NT2/D1 (cell line): ENCODE data around the gene PALLD.

ENCODE experiments used
- DNase-seq: peaks from one replicate; pipeline ENCODE4 v3.0.0-alpha.2; 2011; ENCODE audit warnings: low read depth, low spot score
- H3K27me3 ChIP-seq: 2 replicates; pipeline ENCODE4 v1.6.0; 2011; ENCODE audit warnings: mild to moderate bottlenecking; ENCODE audit not compliant: insufficient read length, insufficient read depth
- H3K36me3 ChIP-seq: 2 replicates; pipeline ENCODE4 v1.6.1; 2011; ENCODE audit warnings: mild to moderate bottlenecking, low read length, mixed read lengths; ENCODE audit not compliant: insufficient read depth, insufficient read length
- H3K4me1 ChIP-seq: 2 replicates; pipeline ENCODE4 v1.5.1; 2011; ENCODE audit not compliant: insufficient read depth, insufficient read length
- H3K4me3 ChIP-seq: 2 replicates; pipeline ENCODE4 v1.5.1; 2011; ENCODE audit warnings: low read depth; ENCODE audit not compliant: insufficient read length
- H3K9ac ChIP-seq: 2 replicates; pipeline ENCODE4 v1.6.0; 2011; ENCODE audit warnings: low read depth; ENCODE audit not compliant: insufficient read length
- H3K9me3 ChIP-seq: 2 replicates; pipeline ENCODE4 v1.5.1; 2011; ENCODE audit warnings: mild to moderate bottlenecking, low read length; ENCODE audit not compliant: insufficient read depth
- SUZ12 ChIP-seq: IDR thresholded peaks from 2 replicates; pipeline ENCODE4 v1.6.1; 2011; ENCODE audit not compliant: insufficient read length, insufficient read depth; ENCODE audit errors: extremely low read depth
- YY1 ChIP-seq: IDR thresholded peaks from 2 replicates; pipeline ENCODE4 v1.6.1; 2011; ENCODE audit not compliant: insufficient read length, insufficient read depth
- ZNF274 ChIP-seq: IDR thresholded peaks from 2 replicates; pipeline ENCODE4 v1.6.1; 2011; ENCODE audit warnings: mild to moderate bottlenecking, low read depth, low read length

PALLD gene

DNA sequence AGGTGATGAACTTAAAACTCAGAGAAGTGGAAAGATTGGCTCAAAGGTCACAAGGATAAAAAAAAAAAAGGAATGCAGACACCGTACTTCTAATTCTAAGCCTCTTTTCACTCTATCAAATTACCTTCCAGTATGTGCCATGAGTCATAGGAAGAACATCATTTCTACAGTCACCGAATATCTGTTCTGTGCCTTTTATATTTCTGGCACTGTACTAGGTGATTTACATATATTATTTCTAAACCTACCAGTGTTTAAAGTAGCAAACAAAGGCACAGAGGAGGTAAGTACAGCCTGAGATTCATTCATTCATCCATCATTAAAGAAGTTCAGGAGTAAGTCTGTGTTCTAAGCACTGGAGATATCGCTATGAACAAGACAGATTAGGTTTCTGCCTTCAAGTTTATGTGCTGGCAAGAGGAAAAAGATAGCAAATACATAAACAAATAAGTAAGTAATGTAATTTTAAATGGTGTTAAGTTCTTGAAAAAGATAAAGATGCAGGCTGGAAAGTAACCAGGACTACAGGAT lies 65.3 kb downstream of the PALLD start:
- H3K36me3 ChIP-seq = no peaks in the 10 kb centered on the region
- no peak overlapping the region for H3K9ac ChIP-seq
- TF ChIP-seq ZNF274 (no peak), YY1 (no peak), SUZ12 (no peak)
- DNase-seq = no peak
- no peaks in the 10 kb centered on the region for H3K27me3 ChIP-seq
- no peak overlapping the region for H3K4me3 ChIP-seq
- H3K9me3 ChIP-seq = no peaks in the 10 kb centered on the region
- no peaks in the 10 kb centered on the region for H3K4me1 ChIP-seq

DNA sequence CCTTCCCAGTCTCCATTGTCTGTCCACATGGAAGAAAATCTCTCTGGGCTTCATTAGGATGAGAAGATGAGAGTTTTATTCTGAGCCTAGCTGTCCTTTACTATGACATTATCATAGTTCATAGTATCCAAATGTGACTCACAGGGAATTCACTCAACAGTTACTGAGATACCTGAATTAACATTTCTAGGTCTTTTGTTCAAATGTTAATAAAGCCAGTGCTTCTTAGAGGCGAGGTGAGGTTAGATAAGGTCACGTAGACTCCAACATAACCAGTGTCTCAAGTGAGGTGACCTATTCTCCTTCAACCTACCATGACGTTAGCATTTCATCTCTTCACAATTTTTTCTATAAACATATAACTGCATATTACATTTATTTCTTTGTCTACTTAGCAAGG lies 67.2 kb downstream of the PALLD start:
- no peak overlapping the region for H3K9ac ChIP-seq
- TF ChIP-seq YY1 (no peak), SUZ12 (no peak), ZNF274 (no peak)
- DNase-seq = no peak
- no peaks in the 10 kb centered on the region for H3K4me1 ChIP-seq
- no peaks in the 10 kb centered on the region for H3K27me3 ChIP-seq
- H3K4me3 ChIP-seq = no peak overlapping the region
- no peaks in the 10 kb centered on the region for H3K9me3 ChIP-seq
- no peaks in the 10 kb centered on the region for H3K36me3 ChIP-seq

DNA sequence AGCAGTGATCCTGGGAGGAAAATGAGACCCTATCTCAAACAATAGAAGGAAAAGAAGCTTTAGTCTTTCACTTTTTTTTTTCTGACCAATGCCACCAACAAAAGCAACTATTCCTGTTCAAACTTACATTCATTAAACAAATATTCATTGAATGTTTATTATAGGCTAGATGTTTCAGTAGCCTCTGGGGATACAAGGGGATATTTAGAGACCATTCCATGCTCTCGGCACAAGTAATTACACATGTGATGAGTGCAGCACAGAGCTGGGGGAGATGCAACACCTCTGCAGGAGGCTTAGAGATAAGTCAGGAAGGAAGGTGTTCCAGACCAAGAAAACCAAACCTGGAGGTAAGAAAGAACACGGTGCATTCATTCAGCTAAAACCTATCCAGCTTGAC lies 68.3 kb downstream of the PALLD start:
- Histone ChIP-seq H3K36me3 (no peaks in the 10 kb centered on the region), H3K9me3 (no peaks in the 10 kb centered on the region), H3K4me1 (no peaks in the 10 kb centered on the region), H3K9ac (no peak overlapping the region), H3K27me3 (no peaks in the 10 kb centered on the region), H3K4me3 (no peak overlapping the region)
- TF ChIP-seq SUZ12 = no peak
- TF ChIP-seq YY1 = no peak
- TF ChIP-seq ZNF274 = no peak
- no peak for DNase-seq

DNA sequence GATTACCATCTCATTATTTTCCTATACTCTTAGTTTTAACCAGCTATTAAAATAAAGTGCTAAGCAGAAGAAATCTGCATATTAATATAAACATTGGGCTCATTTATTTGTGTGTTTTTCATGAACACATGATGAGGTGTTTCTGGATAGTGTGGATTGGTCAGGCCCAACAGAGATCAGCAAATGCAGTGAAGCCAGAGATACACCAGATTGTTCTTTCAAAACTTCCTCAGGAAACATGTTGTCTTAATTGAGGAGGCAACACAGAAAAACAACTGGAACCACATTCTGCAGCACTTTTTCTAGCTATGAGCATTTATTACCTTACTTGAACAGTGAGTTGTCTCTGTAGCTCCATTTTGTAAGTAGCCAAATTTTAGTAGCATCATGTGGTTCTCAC lies 69.9 kb downstream of the PALLD start:
- Histone ChIP-seq H3K4me3 (no peak overlapping the region), H3K27me3 (no peaks in the 10 kb centered on the region), H3K36me3 (no peaks in the 10 kb centered on the region), H3K4me1 (no peaks in the 10 kb centered on the region), H3K9ac (no peak overlapping the region), H3K9me3 (no peaks in the 10 kb centered on the region)
- DNase-seq = no peak
- TF ChIP-seq YY1 (no peak), ZNF274 (no peak)

DNA sequence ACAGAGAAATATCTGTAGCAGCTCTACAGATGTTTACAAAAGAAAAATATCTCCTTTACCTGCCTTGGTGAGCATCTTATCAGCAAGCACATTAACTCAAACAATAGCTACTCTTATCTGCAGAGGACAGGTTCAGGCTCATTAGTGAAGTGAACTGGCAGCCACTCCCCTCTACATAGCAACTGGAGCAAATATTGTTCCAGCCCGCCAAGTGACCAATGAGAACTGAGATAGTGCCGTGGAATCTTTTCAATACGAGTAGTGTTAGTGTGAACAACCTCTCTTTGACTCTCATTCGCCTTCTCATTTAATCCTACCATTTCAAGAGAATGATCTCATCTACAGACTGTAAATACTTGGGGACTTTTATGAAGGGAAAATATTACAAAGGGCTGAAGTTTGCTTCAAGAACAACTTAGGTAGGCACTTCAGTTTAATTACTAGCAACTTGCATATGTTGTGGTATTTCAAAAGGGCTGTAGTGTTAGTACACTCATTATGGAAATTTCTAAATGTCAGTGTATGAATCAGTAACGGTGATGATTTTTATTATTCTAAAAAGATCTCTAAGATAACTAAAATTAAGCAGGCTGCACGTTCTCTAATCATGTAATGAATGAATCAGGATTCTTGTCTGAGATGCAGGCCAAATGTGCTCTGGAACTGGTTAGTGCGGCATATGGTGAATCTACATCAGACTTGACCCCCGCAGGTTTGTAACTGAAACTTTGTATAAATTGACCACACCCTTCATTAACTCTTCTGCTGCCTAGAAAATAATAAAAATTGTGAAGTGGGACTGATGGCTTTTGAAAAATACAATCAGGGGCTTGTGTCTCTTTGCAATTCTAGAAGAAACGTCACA lies 72.4 kb downstream of the PALLD start:
- Histone ChIP-seq H3K9me3 (no peaks in the 10 kb centered on the region), H3K4me1 (no peaks in the 10 kb centered on the region), H3K27me3 (no peaks in the 10 kb centered on the region), H3K36me3 (no peaks in the 10 kb centered on the region), H3K9ac (no peak overlapping the region), H3K4me3 (no peak overlapping the region)
- TF ChIP-seq YY1 (no peak), SUZ12 (no peak), ZNF274 (no peak)
- no peak for DNase-seq

DNA sequence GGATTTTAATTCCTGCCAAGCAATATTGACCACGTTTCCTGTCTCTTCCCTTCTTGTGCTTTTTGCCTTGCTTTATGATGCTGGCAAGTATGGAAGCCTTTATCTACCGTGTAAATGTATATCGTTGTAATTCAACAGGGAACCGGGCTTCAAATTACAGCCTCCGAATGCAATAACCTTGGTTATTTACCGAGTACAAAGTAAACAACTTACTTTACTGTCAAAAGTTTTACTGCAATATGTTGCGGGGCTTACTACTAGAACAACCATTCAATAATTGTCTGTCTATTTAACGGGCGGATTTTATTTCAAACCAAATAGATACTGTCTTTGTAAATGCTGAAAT lies 73.1 kb downstream of the PALLD start:
- Histone ChIP-seq H3K4me3 (no peak overlapping the region), H3K9ac (no peak overlapping the region), H3K27me3 (no peaks in the 10 kb centered on the region), H3K9me3 (no peaks in the 10 kb centered on the region), H3K36me3 (no peaks in the 10 kb centered on the region), H3K4me1 (no peaks in the 10 kb centered on the region)
- DNase-seq = no peak
- no peak for TF ChIP-seq YY1
- no peak for TF ChIP-seq ZNF274
- TF ChIP-seq SUZ12 = no peak

DNA sequence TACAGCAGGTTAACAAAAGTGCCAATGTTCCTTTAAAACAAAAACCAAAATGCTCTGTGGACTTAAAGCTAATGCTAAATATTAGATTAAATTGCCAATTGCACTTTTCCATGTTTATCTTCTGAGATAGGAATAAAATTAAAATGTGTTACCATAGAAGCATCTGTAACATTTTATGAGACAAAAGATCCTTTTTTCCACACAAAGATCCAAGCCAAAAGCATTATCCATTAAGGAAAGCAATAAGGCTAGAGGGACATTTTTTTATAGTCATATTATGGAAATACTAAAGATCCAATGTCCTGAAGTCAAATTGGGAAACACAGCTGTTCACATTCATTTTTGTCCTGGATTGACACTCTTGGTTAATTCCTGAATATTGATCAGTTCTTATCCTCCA lies 73.6 kb downstream of the PALLD start:
- Histone ChIP-seq H3K9me3 (no peaks in the 10 kb centered on the region), H3K27me3 (no peaks in the 10 kb centered on the region), H3K9ac (no peak overlapping the region), H3K4me3 (no peak overlapping the region), H3K36me3 (no peaks in the 10 kb centered on the region), H3K4me1 (no peaks in the 10 kb centered on the region)
- no peak for TF ChIP-seq SUZ12
- TF ChIP-seq YY1 = no peak
- no peak for TF ChIP-seq ZNF274
- DNase-seq = no peak
